Measurements from ENCODE around the gene CDH4. TPM values are rescaled to one million over a fixed set of nuclear protein-coding genes. Genes with fewer than 3 reads are reported as not detected.
"Not testable (repeated sequence)": the region's sequence is repeated elsewhere in the genome, so short reads cannot be mapped to it uniquely, and the experiment has no call there.

Gene CDH4
- total RNA-seq, 2 donors from 2014 or later, result 0.29 to 0.45 TPM

- H3K27me3 Mint-ChIP-seq, result peaks cover 3% of the 10 kb centered on the region
- H3K4me1 Mint-ChIP-seq, result peaks cover 3% of the 10 kb centered on the region
- H3K4me3 Mint-ChIP-seq, result no peak overlapping the region
- no peak overlapping the region for H3K27ac Mint-ChIP-seq
- H3K36me3 Mint-ChIP-seq (ENCODE audit: low read depth), result no peaks in the 10 kb centered on the region
- no peak for ATAC-seq (replicated peaks)
- H3K9me3 Mint-ChIP-seq, result no peaks in the 10 kb centered on the region
These were observed 682.9 kb downstream of the CDH4 start for GRCh38 chr20:61934716-61935530.

- no peak for ATAC-seq (replicated peaks)
- H3K4me1 Mint-ChIP-seq, result peaks cover 3% of the 10 kb centered on the region
- H3K9me3 Mint-ChIP-seq, result no peaks in the 10 kb centered on the region
- peaks cover 3% of the 10 kb centered on the region for H3K27me3 Mint-ChIP-seq
- H3K36me3 Mint-ChIP-seq (ENCODE audit: low read depth), result no peaks in the 10 kb centered on the region
- no peak overlapping the region for H3K4me3 Mint-ChIP-seq
- H3K27ac Mint-ChIP-seq, result no peak overlapping the region
These were observed 684.1 kb downstream of the CDH4 start for GRCh38 chr20:61935926-61936700.

GRCh38 chr20:61936701-61937131, 684.7 kb downstream of the CDH4 start:
- Mint-ChIP-seq H3K36me3 (ENCODE audit: low read depth) (no peaks in the 10 kb centered on the region), H3K9me3 (no peaks in the 10 kb centered on the region), H3K27me3 (peaks cover 3% of the 10 kb centered on the region), H3K4me1 (peaks cover 3% of the 10 kb centered on the region), H3K27ac (no peak overlapping the region), H3K4me3 (no peak overlapping the region)
- no peak for ATAC-seq (replicated peaks)

DNA sequence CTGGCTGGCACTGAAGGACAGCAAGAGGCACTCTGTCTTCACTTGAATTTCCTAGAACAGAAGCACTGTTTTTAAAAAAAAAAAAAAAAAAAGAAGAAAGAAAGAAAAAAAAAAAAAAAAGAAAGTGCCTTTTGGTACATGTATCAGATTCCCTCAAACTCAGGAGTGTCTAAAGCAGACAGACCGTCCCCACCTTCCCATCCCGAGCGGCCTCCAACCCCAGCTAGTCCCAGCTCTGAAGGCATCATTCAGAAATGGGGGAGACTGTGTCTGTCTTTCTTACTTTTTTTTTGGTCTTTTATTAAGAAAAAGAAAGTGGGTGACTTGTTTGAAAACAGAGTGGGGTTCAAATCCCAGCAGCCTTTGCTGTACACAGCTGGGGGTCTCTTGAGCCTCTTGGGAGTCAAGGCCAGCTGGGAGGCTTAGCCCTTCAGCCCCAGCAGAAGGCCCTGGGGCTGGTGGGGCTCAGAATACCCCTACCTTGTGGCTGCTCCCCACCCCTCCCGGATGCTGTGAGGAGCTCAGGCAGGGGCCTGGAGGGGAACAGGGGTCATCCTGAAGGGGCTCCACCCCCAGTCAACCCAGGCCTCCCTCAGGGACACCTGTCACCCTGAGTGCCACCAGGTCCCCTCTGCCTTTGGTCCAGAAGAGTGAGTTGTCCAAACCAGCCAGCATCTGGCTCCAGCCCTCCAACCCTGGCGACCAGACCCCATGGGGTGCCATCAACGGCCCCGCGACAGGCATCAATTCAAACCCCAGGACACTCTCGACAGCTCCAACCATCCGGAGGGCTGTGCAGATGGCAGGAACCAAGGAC, 685.3 kb downstream of the CDH4 start:
- Mint-ChIP-seq H3K4me3 (no peak overlapping the region), H3K27me3 (peaks cover 3% of the 10 kb centered on the region), H3K27ac (no peak overlapping the region), H3K36me3 (ENCODE audit: low read depth) (no peaks in the 10 kb centered on the region), H3K9me3 (no peaks in the 10 kb centered on the region), H3K4me1 (peaks cover 3% of the 10 kb centered on the region)
- ATAC-seq (replicated peaks), result no peak

- Mint-ChIP-seq H3K4me3 (no peak overlapping the region), H3K27ac (no peak overlapping the region), H3K9me3 (no peaks in the 10 kb centered on the region), H3K27me3 (peaks cover 3% of the 10 kb centered on the region), H3K4me1 (peaks cover 3% of the 10 kb centered on the region), H3K36me3 (ENCODE audit: low read depth) (no peaks in the 10 kb centered on the region)
- ATAC-seq (replicated peaks), result no peak
These were observed 686.1 kb downstream of the CDH4 start for GRCh38 chr20:61937963-61938838.

- Mint-ChIP-seq H3K4me1 (peaks cover 3% of the 10 kb centered on the region), H3K9me3 (no peaks in the 10 kb centered on the region), H3K36me3 (ENCODE audit: low read depth) (no peaks in the 10 kb centered on the region), H3K4me3 (no peak overlapping the region), H3K27me3 (peaks cover 3% of the 10 kb centered on the region), H3K27ac (no peak overlapping the region)
- no peak for ATAC-seq (replicated peaks)
These were observed 687.0 kb downstream of the CDH4 start for GRCh38 chr20:61938839-61939690.

DNA sequence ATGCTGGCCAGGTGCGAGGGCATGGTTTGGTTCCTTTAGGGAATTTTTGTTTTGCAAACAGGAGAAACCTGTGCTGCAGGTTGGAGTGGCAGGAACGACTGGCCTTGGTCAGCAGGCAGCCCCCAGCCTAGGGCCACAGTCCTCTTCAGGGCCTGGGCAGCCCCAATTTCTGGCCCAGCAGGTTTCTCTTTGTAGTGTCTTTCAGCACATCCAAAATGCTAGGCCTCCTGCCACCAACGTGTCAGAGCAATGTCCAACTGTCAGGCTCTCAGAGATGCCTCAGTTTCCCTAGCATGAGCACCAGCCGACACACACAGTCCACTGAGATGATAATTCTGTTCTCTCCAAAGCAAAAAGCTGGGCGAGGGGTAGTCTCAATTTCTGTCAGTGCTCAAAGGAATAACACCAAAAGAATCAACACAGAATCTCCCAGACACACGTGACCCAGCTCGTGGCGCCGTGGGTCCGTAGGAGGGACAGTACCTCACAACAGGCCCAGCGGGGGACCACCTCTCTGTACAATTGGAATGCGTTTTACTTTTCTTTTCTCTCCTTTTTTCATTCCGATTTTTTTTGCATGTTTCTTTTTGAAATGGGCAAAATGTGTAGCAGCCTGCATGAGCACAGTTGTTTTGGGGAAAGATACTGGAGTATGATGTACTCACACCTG, 687.8 kb downstream of the CDH4 start:
- Mint-ChIP-seq H3K27me3 (peaks cover 1% of the 10 kb centered on the region), H3K27ac (no peak overlapping the region)

DNA sequence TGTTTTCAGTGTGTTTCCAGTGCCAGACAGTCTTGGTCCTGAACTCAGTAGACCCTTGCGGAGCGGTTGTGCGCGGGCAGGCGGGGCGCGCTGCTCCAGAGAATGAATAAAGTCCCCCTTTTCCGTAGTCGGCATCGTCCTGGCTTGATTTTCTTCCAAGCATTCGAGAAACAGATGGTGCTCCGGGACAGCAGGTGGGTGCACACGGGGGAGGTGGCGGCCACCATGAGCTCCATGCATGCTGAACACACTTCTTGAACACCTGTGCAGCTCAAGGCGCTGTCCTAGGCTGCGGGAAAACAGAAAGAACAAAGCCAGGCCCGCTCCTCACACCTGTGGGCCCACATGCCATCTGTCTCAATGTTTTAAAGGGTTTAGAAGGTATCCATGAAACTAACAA, 688.4 kb downstream of the CDH4 start:
- Mint-ChIP-seq H3K9me3 (no peaks in the 10 kb centered on the region), H3K36me3 (ENCODE audit: low read depth) (no peaks in the 10 kb centered on the region), H3K27me3 (no peaks in the 10 kb centered on the region), H3K4me1 (no peaks in the 10 kb centered on the region), H3K4me3 (no peak overlapping the region), H3K27ac (no peak overlapping the region)
- no peak for ATAC-seq (replicated peaks)

More for the DNA sequence above, 687.8 kb downstream of the CDH4 start:
- no peak overlapping the region for H3K4me3 Mint-ChIP-seq
- ATAC-seq (replicated peaks), result no peak
- peaks cover 2% of the 10 kb centered on the region for H3K4me1 Mint-ChIP-seq
- H3K9me3 Mint-ChIP-seq, result no peaks in the 10 kb centered on the region
- no peaks in the 10 kb centered on the region for H3K36me3 Mint-ChIP-seq (ENCODE audit: low read depth)

GRCh38 chr20:61940976-61941720, 689.1 kb downstream of the CDH4 start:
- Mint-ChIP-seq H3K4me1 (no peaks in the 10 kb centered on the region), H3K27me3 (no peaks in the 10 kb centered on the region), H3K36me3 (ENCODE audit: low read depth) (no peaks in the 10 kb centered on the region), H3K9me3 (no peaks in the 10 kb centered on the region), H3K4me3 (no peak overlapping the region), H3K27ac (no peak overlapping the region)
- no peak for ATAC-seq (replicated peaks)

GRCh38 chr20:61941721-61942405, 689.8 kb downstream of the CDH4 start:
- Mint-ChIP-seq H3K27ac (no peak overlapping the region), H3K36me3 (ENCODE audit: low read depth) (no peaks in the 10 kb centered on the region), H3K27me3 (no peaks in the 10 kb centered on the region), H3K4me3 (no peak overlapping the region), H3K4me1 (no peaks in the 10 kb centered on the region), H3K9me3 (no peaks in the 10 kb centered on the region)
- no peak for ATAC-seq (replicated peaks)

DNA sequence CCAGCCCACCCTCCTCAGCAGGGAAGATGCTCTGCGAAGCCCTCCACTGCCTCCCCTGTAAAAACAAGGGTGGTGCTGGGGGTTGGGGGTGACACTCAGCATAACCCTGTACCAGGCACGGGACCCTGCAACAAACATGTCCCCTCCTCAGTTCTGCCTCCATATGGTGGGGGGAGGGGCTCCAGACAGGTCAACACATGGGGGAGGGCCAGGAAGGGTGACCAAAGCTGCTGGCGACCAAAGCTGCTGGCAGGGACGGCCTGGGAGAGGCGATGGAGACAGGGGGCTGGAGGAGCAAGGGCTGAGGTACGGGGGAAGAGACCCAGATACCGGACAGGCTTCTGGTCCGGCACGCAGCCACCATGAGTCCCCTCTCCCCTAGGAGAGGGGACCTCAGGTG, 690.5 kb downstream of the CDH4 start:
- Mint-ChIP-seq H3K27ac (no peak overlapping the region), H3K36me3 (ENCODE audit: low read depth) (no peaks in the 10 kb centered on the region), H3K27me3 (no peaks in the 10 kb centered on the region), H3K4me3 (no peak overlapping the region), H3K9me3 (no peaks in the 10 kb centered on the region), H3K4me1 (no peaks in the 10 kb centered on the region)
- ATAC-seq (replicated peaks), result no peak

DNA sequence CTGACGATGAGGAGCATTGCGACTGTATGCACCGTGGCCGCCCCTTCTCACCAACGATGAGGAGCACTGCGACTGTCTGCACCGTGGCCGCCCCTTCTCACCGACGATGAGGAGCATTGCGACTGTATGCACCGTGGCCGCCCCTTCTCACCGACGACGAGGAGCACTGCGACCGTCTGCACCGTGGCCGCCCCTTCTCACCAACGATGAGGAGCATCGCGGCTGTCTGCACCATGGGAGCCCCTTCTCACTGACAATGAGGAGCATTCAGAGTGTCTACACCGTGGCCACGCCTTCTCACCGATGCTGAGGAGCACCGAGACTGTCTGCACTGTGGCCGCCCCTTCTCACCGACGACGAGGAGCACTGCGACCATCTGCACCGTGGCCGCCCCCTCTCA, 692.9 kb downstream of the CDH4 start:
- H3K27me3 Mint-ChIP-seq; H3K27ac Mint-ChIP-seq; ATAC-seq (replicated peaks); H3K4me3 Mint-ChIP-seq; H3K4me1 Mint-ChIP-seq; H3K9me3 Mint-ChIP-seq; H3K36me3 Mint-ChIP-seq (ENCODE audit: low read depth): not testable (repeated sequence)
